Measurements from ENCODE around the gene ACSL1. TPM values are rescaled to one million over a fixed set of nuclear protein-coding genes. Genes with fewer than 3 reads are reported as not detected.

ACSL1 gene
- total RNA-seq, 1 donor from 2014 or later = 287 TPM

GRCh38 chr4:184796906-184797305 is 28.9 kb downstream of the ACSL1 start:
- TF ChIP-seq CTCF (IDR thresholded peaks at IDR 0.05) = no peak

GRCh38 chr4:184795214-184795844 is 30.4 kb downstream of the ACSL1 start:
- no peak for ATAC-seq
- no peak for TF ChIP-seq CTCF (IDR thresholded peaks at IDR 0.05)

More at GRCh38 chr4:184796906-184797305, 28.9 kb downstream of the ACSL1 start:
- Histone ChIP-seq H3K4me3 (no peak overlapping the region), H3K4me1 (peaks cover 6% of the 10 kb centered on the region), H3K27me3 (no peaks in the 10 kb centered on the region), H3K27ac (no peak overlapping the region), H3K36me3 (peaks cover 18% of the 10 kb centered on the region), H3K9me3 (no peaks in the 10 kb centered on the region)
- ATAC-seq (no peak), DNase-seq (no peak)
- intact Hi-C loops (cut with DNase I) = no loop called here

GRCh38 chr4:184794470-184794869 is 31.3 kb downstream of the ACSL1 start:
- intact Hi-C loops (cut with DNase I) = no loop called here
- H3K4me3 ChIP-seq = no peak overlapping the region
- H3K36me3 ChIP-seq = peaks cover 29% of the 10 kb centered on the region
- peaks cover 10% of the 10 kb centered on the region for H3K4me1 ChIP-seq
- H3K27ac ChIP-seq = no peak overlapping the region
- ATAC-seq = no peak
- DNase-seq = no peak
- no peaks in the 10 kb centered on the region for H3K9me3 ChIP-seq
- TF ChIP-seq CTCF (IDR thresholded peaks at IDR 0.05) = no peak
- H3K27me3 ChIP-seq = no peaks in the 10 kb centered on the region

More at GRCh38 chr4:184795214-184795844, 30.4 kb downstream of the ACSL1 start:
- Histone ChIP-seq H3K36me3 (peaks cover 29% of the 10 kb centered on the region), H3K4me3 (no peak overlapping the region), H3K9me3 (no peaks in the 10 kb centered on the region), H3K4me1 (peaks cover 10% of the 10 kb centered on the region), H3K27ac (no peak overlapping the region), H3K27me3 (no peaks in the 10 kb centered on the region)
- intact Hi-C loops (cut with DNase I) = no loop called here
- DNase-seq = no peak

- Histone ChIP-seq H3K9me3 (no peaks in the 10 kb centered on the region), H3K27ac (no peak overlapping the region), H3K36me3 (peaks cover 35% of the 10 kb centered on the region), H3K4me3 (no peak overlapping the region), H3K27me3 (no peaks in the 10 kb centered on the region), H3K4me1 (peaks cover 10% of the 10 kb centered on the region)
- DNase-seq = no peak
- no peak for ATAC-seq
- intact Hi-C loops (cut with DNase I) = no loop called here
- TF ChIP-seq CTCF (IDR thresholded peaks at IDR 0.05) = no peak
These were observed 31.9 kb downstream of the ACSL1 start for GRCh38 chr4:184793735-184794355.

- no peaks in the 10 kb centered on the region for H3K27me3 ChIP-seq
- intact Hi-C loops (cut with DNase I) = no loop called here
- peaks cover 10% of the 10 kb centered on the region for H3K4me1 ChIP-seq
- peak overlapping the region; percentile 67 for H3K27ac ChIP-seq
- peak; percentile 85 for ATAC-seq
- no peak for DNase-seq
- H3K36me3 ChIP-seq = peaks cover 38% of the 10 kb centered on the region
- no peaks in the 10 kb centered on the region for H3K9me3 ChIP-seq
- H3K4me3 ChIP-seq = no peak overlapping the region
- TF ChIP-seq CTCF (IDR thresholded peaks at IDR 0.05) = no peak
These were observed 32.7 kb downstream of the ACSL1 start for GRCh38 chr4:184792950-184793555.
